AG04449 (cell line): ENCODE data around the gene SENP1.
"Not testable (repeated sequence)": the region's sequence is repeated elsewhere in the genome, so short reads cannot be mapped to it uniquely, and the experiment has no call there.

Experiments
- CTCF ChIA-PET: fragments of 350-600 bp; formaldehyde crosslinking; extraction: SDS; loops from one replicate; lab custom pipeline; 2021; ENCODE audit warnings: antibody characterized with exemption; lab: Yijun Ruan, JAX
- POLR2A ChIA-PET: fragments of 400-600, 350-600 bp; formaldehyde crosslinking; extraction: SDS; loops from one replicate; lab custom pipeline; 2020; ENCODE audit warnings: antibody characterized with exemption, inconsistent platforms; lab: Yijun Ruan, JAX
- DNase-seq: peaks from one replicate; pipeline ENCODE4 v3.0.0-alpha.2; 2010; ENCODE audit warnings: low read depth, low spot score
- H3K4me3 ChIP-seq: 2 replicates; pipeline ENCODE4 v1.5.1; 2011; ENCODE audit warnings: low read depth, mild to moderate bottlenecking, control low read depth, low read length
- TF ChIP-seq, protein P1 (sequence below): IDR thresholded peaks from one replicate; pipeline ENCODE4 v1.5.1; 2011; ENCODE audit warnings: mild to moderate bottlenecking, moderate library complexity, low read length, control low read depth, inconsistent platforms; ENCODE audit not compliant: insufficient read depth; ENCODE audit errors: missing control alignments

The SENP1 gene

DNA sequence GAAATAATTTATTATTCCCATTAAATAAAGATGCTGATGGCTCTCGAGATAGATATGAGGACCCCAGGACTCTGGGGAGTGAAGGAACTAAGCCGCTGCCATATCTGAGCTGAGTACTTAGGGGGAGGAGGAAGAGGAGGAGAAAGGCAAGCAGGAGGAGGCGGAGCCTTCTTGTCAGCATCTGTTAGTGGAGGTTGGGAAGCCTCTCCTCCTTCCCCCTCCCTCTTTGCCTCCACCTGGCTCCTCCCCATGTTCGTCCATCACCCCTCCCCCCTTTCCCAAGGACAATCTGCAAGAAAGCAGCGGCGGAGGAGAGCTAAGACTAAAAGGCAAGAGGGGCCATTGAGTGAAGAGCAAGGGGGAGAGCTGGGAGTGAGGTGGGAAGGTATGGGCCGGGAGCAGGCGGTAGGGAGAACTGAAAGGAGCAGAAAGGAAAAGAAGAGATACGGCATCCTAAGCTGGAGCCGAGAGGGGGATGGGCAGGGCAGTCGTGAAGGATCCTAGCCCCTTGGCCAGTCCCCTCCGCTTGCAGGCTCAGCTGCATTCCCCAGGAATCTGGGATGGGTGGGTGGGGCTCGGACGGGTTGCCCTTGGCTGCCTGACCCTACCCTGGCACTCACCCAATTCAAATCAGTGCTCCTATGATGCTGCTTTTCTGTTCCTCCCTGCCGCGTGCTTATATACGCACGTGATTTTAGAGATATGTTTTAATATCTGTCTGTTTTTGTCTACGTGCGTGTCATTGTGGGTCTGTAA is 13.4 kb upstream of the SENP1 start, which contains the start of gene PFKM:
Gene PFKM, plus strand, starts transcription at position 287 of the 756 bp plus-strand sequence. CDS start 3,411 bp downstream, outside the sequence.
- DNase-seq, result peak; percentile 50
- TF ChIP-seq, protein P1, sequence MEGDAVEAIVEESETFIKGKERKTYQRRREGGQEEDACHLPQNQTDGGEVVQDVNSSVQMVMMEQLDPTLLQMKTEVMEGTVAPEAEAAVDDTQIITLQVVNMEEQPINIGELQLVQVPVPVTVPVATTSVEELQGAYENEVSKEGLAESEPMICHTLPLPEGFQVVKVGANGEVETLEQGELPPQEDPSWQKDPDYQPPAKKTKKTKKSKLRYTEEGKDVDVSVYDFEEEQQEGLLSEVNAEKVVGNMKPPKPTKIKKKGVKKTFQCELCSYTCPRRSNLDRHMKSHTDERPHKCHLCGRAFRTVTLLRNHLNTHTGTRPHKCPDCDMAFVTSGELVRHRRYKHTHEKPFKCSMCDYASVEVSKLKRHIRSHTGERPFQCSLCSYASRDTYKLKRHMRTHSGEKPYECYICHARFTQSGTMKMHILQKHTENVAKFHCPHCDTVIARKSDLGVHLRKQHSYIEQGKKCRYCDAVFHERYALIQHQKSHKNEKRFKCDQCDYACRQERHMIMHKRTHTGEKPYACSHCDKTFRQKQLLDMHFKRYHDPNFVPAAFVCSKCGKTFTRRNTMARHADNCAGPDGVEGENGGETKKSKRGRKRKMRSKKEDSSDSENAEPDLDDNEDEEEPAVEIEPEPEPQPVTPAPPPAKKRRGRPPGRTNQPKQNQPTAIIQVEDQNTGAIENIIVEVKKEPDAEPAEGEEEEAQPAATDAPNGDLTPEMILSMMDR, result no peak
- ChIA-PET POLR2A (interaction anchor here (1.0 to 1.7 kb wide), 2 partner anchors 13 to 17 kb away, joined by 3 to 11 read pairs; partner anchors contain the start of gene SENP1), CTCF (interaction anchor here (1.2 to 1.9 kb wide), 3 partner anchors 38 to 78 kb away, joined by 3 to 5 read pairs (median 4); partner anchors contain the start of gene ASB8)
- peak within 1 kb of the TSS; percentile 96 for H3K4me3 ChIP-seq

DNA sequence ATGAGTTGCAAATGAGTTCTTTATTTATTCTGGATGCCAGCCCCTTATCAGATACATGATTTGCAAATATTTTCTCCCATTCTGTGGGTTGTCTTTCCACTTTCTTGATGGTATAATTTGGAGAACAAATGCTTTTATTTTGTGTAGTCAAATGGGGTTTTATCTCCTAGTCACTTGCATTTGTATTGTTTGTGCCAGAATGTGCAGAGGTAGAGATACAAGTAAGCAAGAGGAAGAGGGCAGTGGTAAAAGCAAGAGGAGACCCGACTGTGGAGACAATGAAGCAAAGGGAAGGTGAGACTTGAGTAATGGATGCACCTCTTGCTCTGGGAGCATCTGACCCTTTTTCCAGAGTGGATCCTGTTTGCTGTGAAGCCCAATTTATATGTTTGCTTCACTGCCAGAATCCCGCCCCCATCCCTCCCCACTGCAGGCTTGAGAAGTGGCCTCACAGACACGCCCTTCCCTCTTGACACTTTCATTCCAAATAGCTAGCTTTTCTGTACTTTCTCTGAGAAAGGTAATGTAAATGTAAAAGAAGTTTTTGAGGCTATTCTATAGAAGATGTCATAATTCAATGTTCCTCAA is 12.5 kb upstream of the SENP1 start:
- ChIA-PET POLR2A (interaction anchor here (1.0 to 1.7 kb wide), 2 partner anchors 12 to 18 kb away, joined by 3 to 11 read pairs; partner anchors contain the start of gene SENP1), CTCF (no interaction called here)
- no peak for DNase-seq
- H3K4me3 ChIP-seq, result no peak overlapping the region
- TF ChIP-seq, protein P1, result no peak

DNA sequence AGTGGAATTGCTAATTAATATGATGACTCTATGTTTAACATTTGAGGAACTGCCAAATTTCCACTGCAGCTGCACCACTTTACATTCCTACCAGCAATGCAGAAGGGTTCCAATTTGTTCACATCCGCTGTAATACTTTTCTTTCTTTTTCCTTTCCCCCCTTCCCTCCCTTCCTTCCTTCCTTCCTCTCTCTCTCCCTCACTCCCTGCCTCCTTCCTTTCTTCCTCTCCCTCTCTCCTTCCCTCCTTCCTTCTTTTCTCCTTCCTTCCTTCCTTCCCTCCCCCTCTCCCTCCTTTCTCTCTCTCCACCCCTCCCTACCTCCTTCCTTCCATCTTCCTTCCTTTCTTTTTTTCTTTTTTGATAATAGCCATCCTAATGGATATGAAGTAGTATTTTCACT is 10.1 kb upstream of the SENP1 start:
- DNase-seq, result no peak
- POLR2A ChIA-PET, result no interaction called here
- TF ChIP-seq, protein P1, result no peak
- CTCF ChIA-PET, result interaction anchor here (1.9 kb wide), 1 partner anchor 10 kb away, joined by 13 read pairs; the partner anchor contains the start of gene SENP1
- no peak overlapping the region for H3K4me3 ChIP-seq

DNA sequence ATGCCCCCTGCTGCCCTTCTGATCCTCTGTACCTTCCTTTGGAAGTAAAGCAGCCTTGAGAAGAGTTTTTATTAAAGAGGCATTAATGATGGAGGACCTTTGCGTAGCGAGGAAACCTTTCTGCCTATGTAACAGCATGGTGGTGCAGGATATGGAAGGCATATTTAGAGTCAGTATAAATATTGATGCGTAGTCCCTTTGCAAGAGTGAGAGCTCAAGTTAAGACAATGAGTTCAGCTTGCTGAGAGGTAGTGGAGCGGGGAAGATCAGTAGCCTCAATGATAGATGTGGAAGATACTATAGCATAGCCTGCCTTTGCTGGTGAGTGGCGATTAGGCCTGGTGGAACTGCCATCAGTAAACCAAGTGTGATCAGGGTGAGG is 5.4 kb upstream of the SENP1 start:
- CTCF ChIA-PET, result interaction anchor here (1.1 kb wide), 1 partner anchor 27 kb away, joined by 3 read pairs; no protein-coding TSS in a partner anchor
- POLR2A ChIA-PET, H3K4me3 ChIP-seq, DNase-seq: not testable (repeated sequence)

DNA sequence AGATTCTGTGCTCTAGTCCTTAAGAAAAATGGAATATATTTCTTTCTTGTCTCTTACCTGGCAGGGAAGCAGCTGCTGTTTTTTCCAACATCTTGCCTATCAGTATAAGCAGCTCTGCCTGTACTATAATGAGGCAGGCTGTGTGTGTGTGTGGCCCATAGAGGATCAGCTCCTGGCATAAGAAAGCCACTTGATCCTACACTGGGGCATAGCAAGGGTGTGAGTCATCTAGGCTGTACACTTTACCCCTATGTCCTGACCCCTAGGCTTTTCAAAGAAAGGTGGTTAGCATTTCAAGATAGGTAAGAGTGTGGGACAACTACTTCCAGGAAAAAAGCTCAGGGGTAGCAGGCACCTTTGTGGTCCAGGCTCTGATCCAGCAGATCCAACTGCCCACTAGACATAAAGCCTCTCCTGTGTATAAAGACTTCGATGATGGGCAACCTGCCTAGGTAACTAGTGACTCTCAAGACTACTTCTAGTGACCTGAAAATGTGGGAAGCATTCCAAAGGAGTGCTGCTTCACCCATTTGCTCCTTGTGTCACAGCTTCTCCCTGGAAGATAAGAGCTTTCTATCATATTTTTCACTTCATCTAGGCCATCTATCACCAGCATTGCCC is 4.9 kb upstream of the SENP1 start:
- TF ChIP-seq, protein P1, result no peak
- POLR2A ChIA-PET, result interaction anchor here (0.6 kb wide), 1 partner anchor 47 kb away, joined by 4 read pairs; no protein-coding TSS in a partner anchor
- CTCF ChIA-PET, result interaction anchor here (0.9 to 1.1 kb wide), 2 partner anchors 26 to 506 kb away, joined by 3 read pairs; no protein-coding TSS in a partner anchor
- no peak overlapping the region for H3K4me3 ChIP-seq
- DNase-seq, result no peak

DNA sequence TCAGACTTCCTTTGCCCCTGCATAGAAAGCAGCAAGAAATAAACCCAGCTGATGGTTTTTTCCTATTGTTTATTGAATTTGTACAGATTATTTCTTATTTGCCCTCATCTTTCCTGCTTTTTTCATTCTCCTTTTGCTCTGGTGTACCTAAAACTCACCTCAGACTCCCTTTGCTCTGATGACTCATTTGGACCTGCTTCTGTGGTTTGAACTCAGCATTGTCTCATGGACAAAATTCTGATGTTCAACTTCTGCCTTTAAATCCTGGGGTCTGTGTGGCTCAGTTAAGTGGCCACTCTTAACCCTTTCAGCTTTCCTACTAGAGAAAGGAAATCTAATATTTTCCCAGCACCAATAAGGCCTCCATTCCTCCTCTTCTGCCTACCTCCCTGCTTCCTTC is 3.5 kb upstream of the SENP1 start:
- POLR2A ChIA-PET, result no interaction called here
- no peak for DNase-seq
- CTCF ChIA-PET, result interaction anchor here (1.0 to 1.2 kb wide), 3 partner anchors 20 to 55 kb away, joined by 3 read pairs; no protein-coding TSS in a partner anchor
- no peak overlapping the region for H3K4me3 ChIP-seq
- TF ChIP-seq, protein P1, result no peak
